H9 (cell line): ENCODE measurements around the gene TBC1D3I. TPM values are rescaled to one million over a fixed set of nuclear protein-coding genes. Genes with fewer than 3 reads are reported as not detected.
A peak's percentile ranks its signal among the peaks of the same experiment; 100 is the strongest.
"Not testable (repeated sequence)": the region's sequence is repeated elsewhere in the genome, so short reads cannot be mapped to it uniquely, and the experiment has no call there.

ENCODE experiments used
- DNase-seq: peaks from one replicate; pipeline ENCODE4 v3.0.0-alpha.2; 2017
- H2AFZ ChIP-seq: one replicate; pipeline ENCODE4 v1.6.1; 2013; ENCODE audit warnings: mild to moderate bottlenecking, low read length, control low read depth, moderate library complexity
- H2AK5ac ChIP-seq: 2 replicates; pipeline ENCODE4 v1.6.1; 2013; ENCODE audit warnings: low read length, control low read depth, mixed read lengths; ENCODE audit not compliant: insufficient read length
- H2BK120ac ChIP-seq: one replicate; pipeline ENCODE4 v1.6.1; 2013; ENCODE audit warnings: low read depth, mild to moderate bottlenecking, low read length, control low read depth, inconsistent platforms; ENCODE audit not compliant: poor library complexity, severe bottlenecking
- H2BK12ac ChIP-seq: 2 replicates; pipeline ENCODE4 v1.6.1; 2013; ENCODE audit warnings: low read length, control low read depth, mixed read lengths, low read depth; ENCODE audit not compliant: insufficient read length
- H2BK15ac ChIP-seq: 2 replicates; pipeline ENCODE4 v1.6.1; 2013; ENCODE audit warnings: low read depth, low read length, control low read depth
- H2BK20ac ChIP-seq: one replicate; pipeline ENCODE4 v1.6.1; 2013; ENCODE audit warnings: low read depth, mild to moderate bottlenecking, low read length, control low read depth, inconsistent platforms; ENCODE audit not compliant: poor library complexity, severe bottlenecking
- H2BK5ac ChIP-seq: 2 replicates; pipeline ENCODE4 v1.6.1; 2013; ENCODE audit warnings: low read length, control low read depth, mixed read lengths; ENCODE audit not compliant: insufficient read length
- H3K14ac ChIP-seq: 2 replicates; pipeline ENCODE4 v1.6.1; 2013; ENCODE audit warnings: low read length, control low read depth; ENCODE audit not compliant: insufficient read depth
- H3K18ac ChIP-seq: 2 replicates; pipeline ENCODE4 v1.6.1; 2013; ENCODE audit warnings: low read depth, mild to moderate bottlenecking, mixed read lengths, low read length, control low read depth; ENCODE audit not compliant: insufficient read length
- H3K23ac ChIP-seq: 2 replicates; pipeline ENCODE4 v1.6.1; 2013; ENCODE audit warnings: low read length, control low read depth, mixed read lengths, low read depth; ENCODE audit not compliant: insufficient read length
- H3K23me2 ChIP-seq: 2 replicates; pipeline ENCODE4 v1.6.1; 2013; ENCODE audit warnings: low read depth, mild to moderate bottlenecking, mixed read lengths, low read length, control low read depth; ENCODE audit not compliant: insufficient read length, poor library complexity, severe bottlenecking
- H3K27ac ChIP-seq: 2 replicates; pipeline ENCODE4 v1.5.1; 2013; ENCODE audit warnings: low read length, control low read depth, mixed read lengths, low read depth; ENCODE audit not compliant: insufficient read length
- H3K27me3 ChIP-seq: 2 replicates; pipeline ENCODE4 v1.6.1; 2013; ENCODE audit warnings: low read length, control low read depth, inconsistent platforms; ENCODE audit not compliant: insufficient read depth
- H3K4ac ChIP-seq: 2 replicates; pipeline ENCODE4 v1.6.1; 2013; ENCODE audit warnings: low read depth, mild to moderate bottlenecking, control low read depth, inconsistent platforms, low read length, moderate library complexity
- H3K4me1 ChIP-seq: 2 replicates; pipeline ENCODE4 v1.6.1; 2013; ENCODE audit warnings: low read length, control low read depth, inconsistent platforms; ENCODE audit not compliant: insufficient read depth
- H3K4me2 ChIP-seq: 2 replicates; pipeline ENCODE4 v1.6.1; 2013; ENCODE audit warnings: low read length, control low read depth, mixed read lengths; ENCODE audit not compliant: insufficient read length, insufficient read depth
- H3K56ac ChIP-seq: 2 replicates; pipeline ENCODE4 v1.6.1; 2013; ENCODE audit warnings: low read depth, mild to moderate bottlenecking, mixed read lengths, low read length, control low read depth; ENCODE audit not compliant: insufficient read length
- H3K79me1 ChIP-seq: 2 replicates; pipeline ENCODE4 v1.6.1; 2013; ENCODE audit warnings: low read depth, mild to moderate bottlenecking, moderate library complexity, low read length, control low read depth, inconsistent platforms; ENCODE audit not compliant: insufficient read depth, poor library complexity, severe bottlenecking
- H3K79me2 ChIP-seq: 2 replicates; pipeline ENCODE4 v1.6.1; 2013; ENCODE audit warnings: low read length, control low read depth, inconsistent platforms; ENCODE audit not compliant: insufficient read depth
- H3K9ac ChIP-seq: 2 replicates; pipeline ENCODE4 v1.6.1; 2013; ENCODE audit warnings: low read length, control low read depth, mixed read lengths; ENCODE audit not compliant: insufficient read length; ENCODE audit errors: extremely low read depth
- H3K9me3 ChIP-seq: one replicate; pipeline ENCODE4 v1.6.1; 2013; ENCODE audit warnings: low read depth, low read length, inconsistent platforms; ENCODE audit not compliant: control insufficient read depth
- H3T11ph ChIP-seq: one replicate; pipeline ENCODE4 v1.6.1; 2013; ENCODE audit warnings: mild to moderate bottlenecking, low read length, control low read depth, inconsistent platforms
- H4K20me1 ChIP-seq: one replicate; pipeline ENCODE4 v1.6.1; 2013; ENCODE audit not compliant: control insufficient read depth, insufficient read length, insufficient read depth
- H4K5ac ChIP-seq: 2 replicates; pipeline ENCODE4 v1.6.1; 2013; ENCODE audit warnings: low read depth, mild to moderate bottlenecking, mixed read lengths, low read length, control low read depth; ENCODE audit not compliant: insufficient read length
- H4K8ac ChIP-seq: replicated peaks from 2 replicates; pipeline ENCODE4 v1.6.1; 2013; ENCODE audit warnings: low read length, control low read depth, mixed read lengths, low read depth; ENCODE audit not compliant: insufficient read length
- H4K91ac ChIP-seq: 2 replicates; pipeline ENCODE4 v1.6.1; 2013; ENCODE audit warnings: low read depth, mild to moderate bottlenecking, moderate library complexity, mixed read lengths, low read length, control low read depth; ENCODE audit not compliant: insufficient read length
- H3K27ac Mint-ChIP-seq, 3 experiments: 2 replicates in 2 of 3; 3 replicates in 1 of 3; pipeline ENCODE4 v1.8.0; 2020 to 2021; ENCODE audit warnings: mixed read lengths in 3 of 3, mild to moderate bottlenecking in 1 of 3, moderate library complexity in 1 of 3
- H3K27me3 Mint-ChIP-seq: 2 replicates; pipeline ENCODE4 v1.8.0; 2021; ENCODE audit warnings: low read depth, mild to moderate bottlenecking, moderate library complexity, mixed read lengths
- H3K36me3 Mint-ChIP-seq, 3 experiments: 2 replicates in 2 of 3; 3 replicates in 1 of 3; pipeline ENCODE4 v1.8.0; 2020 to 2021; ENCODE audit warnings: low read depth in 3 of 3, mixed read lengths in 3 of 3; ENCODE audit not compliant: insufficient read depth in 1 of 3
- H3K4me1 Mint-ChIP-seq, 2 experiments: 2 replicates each; pipeline ENCODE4 v1.8.0; 2020; ENCODE audit warnings: mixed read lengths in 2 of 2
- H3K4me3 Mint-ChIP-seq, 2 experiments: 2 replicates in 1 of 2; 3 replicates in 1 of 2; pipeline ENCODE4 v1.8.0; 2020 to 2021; ENCODE audit warnings: mild to moderate bottlenecking in 2 of 2, mixed read lengths in 2 of 2, moderate library complexity in 1 of 2
- H3K9me3 Mint-ChIP-seq, 2 experiments: 2 replicates in 1 of 2; 3 replicates in 1 of 2; pipeline ENCODE4 v1.8.0; 2020; ENCODE audit warnings: mild to moderate bottlenecking in 2 of 2, mixed read lengths in 2 of 2, moderate library complexity in 1 of 2
- WGBS: extraction: QIAGEN DNeasy Blood & Tissue Kit; methylation state at CpG from one replicate; pipeline ENCODE4 v1.1.7; 2013; ENCODE audit warnings: missing lambda C conversion rate, low lambda C conversion rate, mixed read lengths; ENCODE audit not compliant: insufficient read length; ENCODE audit errors: extremely low coverage; 5-methylcytosine and 5-hydroxymethylcytosine counted together
- total RNA-seq: library from RNA; stranded (reverse); gene quantifications from 2 replicates; pipeline ENCODE4 v1.2.1, GENCODE V29; 2021

Gene TBC1D3I
- total RNA-seq, 1 experiment from 2014 or later, result 0.35 TPM

DNA sequence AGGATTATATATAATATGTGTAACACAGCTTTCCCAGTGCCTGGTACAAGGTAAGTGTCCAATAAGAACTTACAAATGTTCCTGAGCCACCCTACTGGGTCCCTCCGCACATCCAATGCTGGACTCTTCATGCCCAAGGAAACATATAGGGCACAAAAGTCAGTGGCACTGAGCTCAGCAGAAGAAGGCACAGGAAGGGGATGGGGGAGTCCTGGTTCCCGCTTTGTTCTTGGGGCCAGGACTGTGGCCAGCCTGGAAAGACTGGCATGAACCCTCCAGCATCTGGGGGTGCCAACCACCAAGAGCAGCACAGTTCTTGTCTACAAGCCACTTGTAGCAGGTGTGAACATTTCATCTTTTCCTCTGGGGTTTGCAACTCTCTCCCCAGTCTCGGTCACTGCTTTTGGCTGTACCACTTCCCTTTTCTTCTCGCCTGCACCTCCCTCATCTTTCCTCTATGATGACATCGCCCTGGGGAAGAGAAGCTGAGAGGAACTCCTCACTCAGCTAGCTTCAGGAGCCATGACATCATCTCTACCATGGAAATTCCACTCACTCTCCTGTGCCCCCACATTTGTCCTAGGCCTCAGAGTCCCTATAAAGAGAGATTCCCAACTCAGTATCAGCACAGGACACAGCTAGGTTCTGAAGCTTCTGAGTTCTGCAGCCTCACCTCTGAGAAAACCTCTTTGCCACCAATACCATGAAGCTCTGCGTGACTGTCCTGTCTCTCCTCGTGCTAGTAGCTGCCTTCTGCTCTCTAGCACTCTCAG, 53.7 kb downstream of the TBC1D3I start, which contains the start of gene CCL4L2:
Gene CCL4L2, plus strand, starts transcription at position 625 of the 773 bp plus-strand sequence.
- H4K20me1 ChIP-seq, H3K9me3 Mint-ChIP-seq: not testable (repeated sequence)

More for the DNA sequence above, 53.7 kb downstream of the TBC1D3I start, which contains the start of gene CCL4L2:
- not testable (repeated sequence) for H3K79me1 ChIP-seq, H3K4me2 ChIP-seq, H2AK5ac ChIP-seq, H3K9me3 ChIP-seq, H3K14ac ChIP-seq, H3K27me3 ChIP-seq, H2BK5ac ChIP-seq, H3K9ac ChIP-seq, H3K23me2 ChIP-seq, H3K27ac ChIP-seq, H2BK15ac ChIP-seq, H2AFZ ChIP-seq, H3K4me1 Mint-ChIP-seq, H2BK12ac ChIP-seq, H3T11ph ChIP-seq, H2BK120ac ChIP-seq, H4K91ac ChIP-seq, H3K36me3 Mint-ChIP-seq, H3K79me2 ChIP-seq, H4K8ac ChIP-seq, H4K5ac ChIP-seq, H3K4ac ChIP-seq, H2BK20ac ChIP-seq, H3K4me3 Mint-ChIP-seq, H3K4me1 ChIP-seq, H3K18ac ChIP-seq, DNase-seq, H3K56ac ChIP-seq, H3K23ac ChIP-seq
- no CpG with 5 or more reads among the region's 7 CpGs for WGBS
- peaks cover 16% of the 10 kb centered on the region; the same call in 1 of the 2 replicates for H3K27me3 Mint-ChIP-seq
- peak within 1 kb of the TSS in 2 of 3 experiments; percentile 33 to 59; a peak in 2 of 7 replicates for H3K27ac Mint-ChIP-seq
